Measurements from ENCODE around the gene SPATA18.

DNA sequence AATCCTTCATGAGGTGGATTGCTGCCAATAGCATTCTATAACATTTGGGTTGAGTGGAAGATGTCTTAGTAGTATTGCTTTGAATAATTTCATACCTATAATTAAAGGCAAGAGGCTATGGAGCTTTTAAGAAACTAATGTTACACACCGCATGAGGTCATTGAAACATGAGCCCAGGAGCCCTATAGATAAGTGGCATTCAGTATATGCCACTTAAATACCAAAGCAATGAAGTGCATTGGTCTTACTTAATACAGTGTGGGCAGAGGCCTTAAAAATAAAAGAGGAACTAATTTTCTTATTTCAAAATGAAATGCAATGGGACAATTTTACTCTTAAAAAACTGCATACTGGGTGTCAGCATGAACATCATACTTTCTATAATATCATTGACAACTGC, 47.5 kb downstream of the SPATA18 start:
- TF ChIP-seq, protein P1, sequence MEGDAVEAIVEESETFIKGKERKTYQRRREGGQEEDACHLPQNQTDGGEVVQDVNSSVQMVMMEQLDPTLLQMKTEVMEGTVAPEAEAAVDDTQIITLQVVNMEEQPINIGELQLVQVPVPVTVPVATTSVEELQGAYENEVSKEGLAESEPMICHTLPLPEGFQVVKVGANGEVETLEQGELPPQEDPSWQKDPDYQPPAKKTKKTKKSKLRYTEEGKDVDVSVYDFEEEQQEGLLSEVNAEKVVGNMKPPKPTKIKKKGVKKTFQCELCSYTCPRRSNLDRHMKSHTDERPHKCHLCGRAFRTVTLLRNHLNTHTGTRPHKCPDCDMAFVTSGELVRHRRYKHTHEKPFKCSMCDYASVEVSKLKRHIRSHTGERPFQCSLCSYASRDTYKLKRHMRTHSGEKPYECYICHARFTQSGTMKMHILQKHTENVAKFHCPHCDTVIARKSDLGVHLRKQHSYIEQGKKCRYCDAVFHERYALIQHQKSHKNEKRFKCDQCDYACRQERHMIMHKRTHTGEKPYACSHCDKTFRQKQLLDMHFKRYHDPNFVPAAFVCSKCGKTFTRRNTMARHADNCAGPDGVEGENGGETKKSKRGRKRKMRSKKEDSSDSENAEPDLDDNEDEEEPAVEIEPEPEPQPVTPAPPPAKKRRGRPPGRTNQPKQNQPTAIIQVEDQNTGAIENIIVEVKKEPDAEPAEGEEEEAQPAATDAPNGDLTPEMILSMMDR (IDR thresholded peaks at IDR 0.05 in 8 of 11, conservative IDR thresholded peaks at IDR 0.05 in 3 of 11), result no peak
- TF ChIP-seq POLR2A (IDR thresholded peaks at IDR 0.05), result no peak
- no peak for TF ChIP-seq POLR2AphosphoS5 (IDR thresholded peaks at IDR 0.05)

All from spleen (tissue), 7 donors.